NCI-H2196 treated with DMSO at 0.1 percent for 48 hours (cell line): Measurements from ENCODE around the gene GBF1.

Experiments
- DNase-seq: peaks from one replicate; lab custom pipeline; 2025; ENCODE audit not compliant: unreplicated experiment; lab: John Stamatoyannopoulos, UW

Gene GBF1

GRCh38 chr10:102342958-102343357 is 97.6 kb downstream of the GBF1 start:
- no peak for DNase-seq

GRCh38 chr10:102344067-102344466 is 98.7 kb downstream of the GBF1 start:
- no peak for DNase-seq

- DNase-seq, result peak; percentile 44
Measured at GRCh38 chr10:102347236-102347828, 102.0 kb downstream of the GBF1 start.

GRCh38 chr10:102352066-102352715 is 106.9 kb downstream of the GBF1 start:
- peak; percentile 31 for DNase-seq

GRCh38 chr10:102354451-102354850 is 109.1 kb downstream of the GBF1 start:
- DNase-seq, result no peak

GRCh38 chr10:102358712-102359382 is 113.5 kb downstream of the GBF1 start:
- no peak for DNase-seq

GRCh38 chr10:102367441-102367840 is 122.1 kb downstream of the GBF1 start:
- DNase-seq, result no peak

GRCh38 chr10:102368077-102368476 is 122.7 kb downstream of the GBF1 start:
- DNase-seq, result no peak

GRCh38 chr10:102371295-102371694 is 126.0 kb downstream of the GBF1 start:
- DNase-seq, result no peak

- DNase-seq, result no peak
Measured at GRCh38 chr10:102375250-102375649, 129.9 kb downstream of the GBF1 start.

- no peak for DNase-seq
Measured at GRCh38 chr10:102375867-102376266, 130.5 kb downstream of the GBF1 start.

- DNase-seq, result no peak
Measured at GRCh38 chr10:102376901-102377300, 131.6 kb downstream of the GBF1 start.

- DNase-seq, result no peak
Measured at GRCh38 chr10:102379383-102379782, 134.1 kb downstream of the GBF1 start.

- no peak for DNase-seq
Measured at GRCh38 chr10:102381983-102382382, 136.7 kb downstream of the GBF1 start.

- no peak for DNase-seq
Measured at GRCh38 chr10:102382871-102383270, 137.5 kb downstream of the GBF1 start.

GRCh38 chr10:102384053-102384452 is 138.7 kb downstream of the GBF1 start:
- DNase-seq, result no peak

GRCh38 chr10:102384606-102385429 is 139.5 kb downstream of the GBF1 start:
- no peak for DNase-seq

- DNase-seq, result no peak
Measured at GRCh38 chr10:102389894-102390293, 144.6 kb downstream of the GBF1 start.

GRCh38 chr10:102392306-102392705 is 147.0 kb downstream of the GBF1 start:
- DNase-seq, result no peak

- no peak for DNase-seq
Measured at GRCh38 chr10:102393411-102394078, 148.2 kb downstream of the GBF1 start.
